Fibroblast of lung (primary cell): Measurements from ENCODE around the gene TC2N. TPM values are rescaled to one million over a fixed set of nuclear protein-coding genes. Genes with fewer than 3 reads are reported as not detected.

Experiments
- DNase-seq, 2 donors: peaks; one replicate each; pipeline versions ENCODE4 v3.0.0 to v3.0.0-alpha.2; 2010; ENCODE audit warnings: low read depth in 2 of 2
- H2AFZ ChIP-seq: 2 replicates; pipeline ENCODE4 v1.5.1; 2012; ENCODE audit warnings: low read length, control low read depth, inconsistent platforms
- H3K27ac ChIP-seq: 2 replicates; pipeline ENCODE4 v1.5.1; 2011; ENCODE audit warnings: low read length, control low read depth; ENCODE audit not compliant: insufficient read depth
- H3K27me3 ChIP-seq: 2 replicates; pipeline ENCODE4 v1.5.1; 2011; ENCODE audit warnings: mild to moderate bottlenecking, low read length; ENCODE audit not compliant: control insufficient read depth, insufficient read depth
- H3K36me3 ChIP-seq: 2 replicates; pipeline ENCODE4 v1.5.1; 2011; ENCODE audit warnings: low read length; ENCODE audit not compliant: control insufficient read depth, insufficient read depth
- H3K4me1 ChIP-seq: 2 replicates; pipeline ENCODE4 v1.5.1; 2011; ENCODE audit warnings: low read length; ENCODE audit not compliant: control insufficient read depth, insufficient read depth; ENCODE audit errors: extremely low read depth
- H3K4me2 ChIP-seq: 2 replicates; pipeline ENCODE4 v1.5.1; 2011; ENCODE audit warnings: low read length, control low read depth; ENCODE audit not compliant: insufficient read depth; ENCODE audit errors: extremely low read depth
- H3K4me3 ChIP-seq, 4 experiments: fragments of 200-600 bp in 1 of 4; sonication (generic) in 1 of 4; replicated peaks in 1 of 4; 2 replicates each; pipeline ENCODE4 v1.5.1; 2011 to 2016; ENCODE audit warnings: low read length in 4 of 4, low read depth in 3 of 4, mild to moderate bottlenecking in 3 of 4, control low read depth in 2 of 4, inconsistent platforms in 1 of 4, mixed read lengths in 1 of 4; ENCODE audit not compliant: insufficient read depth in 1 of 4; ENCODE audit errors: control extremely low read depth in 1 of 4
- H3K79me2 ChIP-seq: 2 replicates; pipeline ENCODE4 v1.5.1; 2012; ENCODE audit warnings: mild to moderate bottlenecking, low read length, inconsistent platforms; ENCODE audit not compliant: control insufficient read depth, insufficient read depth
- H3K9ac ChIP-seq: 2 replicates; pipeline ENCODE4 v1.5.1; 2011; ENCODE audit warnings: mild to moderate bottlenecking, low read length, control low read depth; ENCODE audit not compliant: insufficient read depth
- H3K9me3 ChIP-seq: 2 replicates; pipeline ENCODE4 v1.5.1; 2012; ENCODE audit warnings: low read depth, low read length; ENCODE audit not compliant: control insufficient read depth, insufficient read depth
- H4K20me1 ChIP-seq: 2 replicates; pipeline ENCODE4 v1.5.1; 2011; ENCODE audit warnings: low read length; ENCODE audit not compliant: control insufficient read depth, insufficient read depth; ENCODE audit errors: extremely low read depth
- CTCF ChIP-seq, 2 donors: IDR thresholded peaks in 1 of 2; conservative IDR thresholded peaks in 1 of 2; 1 replicate in 1 of 2; 2 replicates in 1 of 2; pipeline ENCODE4 v1.5.1; 2011 to 2012; ENCODE audit warnings: low read length in 2 of 2, control low read depth in 1 of 2, inconsistent platforms in 1 of 2, low read depth in 1 of 2, mild to moderate bottlenecking in 1 of 2
- EZH2 ChIP-seq: IDR thresholded peaks from 2 replicates; pipeline ENCODE4 v1.5.1; 2012; ENCODE audit warnings: low read length, control low read depth, mild to moderate bottlenecking; ENCODE audit errors: missing control alignments
- polyA plus RNA-seq, 2 donors: library from polyadenylated mRNA; depleted of rRNA in 1 of 2; stranded (reverse) in 1 of 2; unstranded in 1 of 2; fragments of >200 nt; gene quantifications; 2 replicates each; pipeline ENCODE4 v1.2.1, GENCODE V29; 2011 to 2012; ENCODE audit warnings: missing spikeins in 1 of 2
- total RNA-seq: library from RNA; depleted of rRNA; stranded (reverse); fragments of >200 nt; gene quantifications from 2 replicates; pipeline ENCODE4 v1.2.1, GENCODE V29; 2014

Gene TC2N
- total and polyA plus RNA-seq, 2 donors (not counting 1 experiment from before 2014, with no cell fraction given) = 0.19 to 0.83 TPM

- Histone ChIP-seq H3K4me3 (no peak overlapping the region), H2AFZ (no peak overlapping the region), H3K9ac (no peak overlapping the region), H3K4me1 (no peaks in the 10 kb centered on the region), H3K4me2 (no peak overlapping the region), H3K27me3 (no peaks in the 10 kb centered on the region), H3K36me3 (no peaks in the 10 kb centered on the region), H3K27ac (no peak overlapping the region), H3K79me2 (no peaks in the 10 kb centered on the region), H4K20me1 (no peaks in the 10 kb centered on the region), H3K9me3 (no peaks in the 10 kb centered on the region)
- no peak for TF ChIP-seq EZH2
- no peak for TF ChIP-seq CTCF (conservative IDR thresholded peaks at IDR 0.05 in 1 of 2, IDR thresholded peaks at IDR 0.05 in 1 of 2; ENCODE audit: low read depth in 1 of 2, low read length in 2 of 2)
- no peak for DNase-seq
Observed at GRCh38 chr14:91748049-91748448, 119.3 kb downstream of the TC2N start.

- TF ChIP-seq CTCF (conservative IDR thresholded peaks at IDR 0.05 in 1 of 2, IDR thresholded peaks at IDR 0.05 in 1 of 2; ENCODE audit: low read depth in 1 of 2, low read length in 2 of 2) = no peak
- TF ChIP-seq EZH2 = no peak
- Histone ChIP-seq H2AFZ (no peak overlapping the region), H3K9ac (no peak overlapping the region), H3K36me3 (no peaks in the 10 kb centered on the region), H3K4me3 (no peak overlapping the region), H3K27ac (no peak overlapping the region), H3K4me2 (no peak overlapping the region), H3K79me2 (no peaks in the 10 kb centered on the region), H3K9me3 (no peaks in the 10 kb centered on the region), H4K20me1 (no peaks in the 10 kb centered on the region), H3K27me3 (no peaks in the 10 kb centered on the region), H3K4me1 (no peaks in the 10 kb centered on the region)
- DNase-seq = no peak
Observed at GRCh38 chr14:91745344-91745743, 122.0 kb downstream of the TC2N start.

- H3K27me3 ChIP-seq = no peaks in the 10 kb centered on the region
- no peak for TF ChIP-seq CTCF (conservative IDR thresholded peaks at IDR 0.05 in 1 of 2, IDR thresholded peaks at IDR 0.05 in 1 of 2; ENCODE audit: low read depth in 1 of 2, low read length in 2 of 2)
- TF ChIP-seq EZH2 = no peak
- no peak overlapping the region for H3K4me2 ChIP-seq
- no peaks in the 10 kb centered on the region for H3K9me3 ChIP-seq
- no peaks in the 10 kb centered on the region for H4K20me1 ChIP-seq
- H3K79me2 ChIP-seq = no peaks in the 10 kb centered on the region
- DNase-seq = no peak
- H3K27ac ChIP-seq = no peak overlapping the region
- no peak overlapping the region for H3K4me3 ChIP-seq
- no peaks in the 10 kb centered on the region for H3K4me1 ChIP-seq
- H2AFZ ChIP-seq = no peak overlapping the region
- no peak overlapping the region for H3K9ac ChIP-seq
- no peaks in the 10 kb centered on the region for H3K36me3 ChIP-seq
Observed at GRCh38 chr14:91744068-91744480, 123.3 kb downstream of the TC2N start.
